Activated CD8-positive, alpha-beta memory T cell treated with anti-CD3 and anti-CD28 coated beads for 36 hours (primary cell): Measurements from ENCODE around the gene ZMIZ2. TPM values are rescaled to one million over a fixed set of nuclear protein-coding genes. Genes with fewer than 3 reads are reported as not detected.
"Not testable (repeated sequence)": the region's sequence is repeated elsewhere in the genome, so short reads cannot be mapped to it uniquely, and the experiment has no call there.

Source experiments
- CTCF ChIA-PET: fragments of 350-600 bp; sonication (Branson Sonifier 250); formaldehyde crosslinking; loops from one replicate; lab custom pipeline; 2021; ENCODE audit warnings: antibody characterized with exemption; lab: Charles Lee
- POLR2A ChIA-PET: fragments of 350-600 bp; sonication (Branson Sonifier 250); formaldehyde crosslinking; loops from one replicate; lab custom pipeline; 2021; ENCODE audit warnings: antibody characterized with exemption; lab: Charles Lee
- total RNA-seq, 2 experiments: library from RNA; stranded (reverse); gene quantifications; one replicate each; pipeline ENCODE4 v1.2.3, GENCODE V29; 2021

The ZMIZ2 gene
- total RNA-seq, 2 experiments from 2014 or later, result 135 to 141 TPM

- POLR2A ChIA-PET, result no interaction called here
- CTCF ChIA-PET, result interaction anchor here (0.5 to 0.6 kb wide), 2 partner anchors 11 to 713 kb away, joined by 3 read pairs; no protein-coding TSS in a partner anchor
Observed at GRCh38 chr7:44766416-44766801, 17.8 kb downstream of the ZMIZ2 start.

- ChIA-PET POLR2A (interaction anchor here (0.8 kb wide), 1 partner anchor 18 kb away, joined by 3 read pairs; no protein-coding TSS in a partner anchor), CTCF (interaction anchor here (0.6 kb wide), 1 partner anchor 179 kb away, joined by 3 read pairs; no protein-coding TSS in a partner anchor)
Observed at GRCh38 chr7:44767134-44767911, 18.7 kb downstream of the ZMIZ2 start.

GRCh38 chr7:44767912-44768627 is 19.4 kb downstream of the ZMIZ2 start:
- CTCF ChIA-PET, result interaction anchor here (0.5 to 0.6 kb wide), 2 partner anchors 69 to 180 kb away, joined by 3 read pairs; no protein-coding TSS in a partner anchor
- POLR2A ChIA-PET, result interaction anchor here (0.8 kb wide), 1 partner anchor 19 kb away, joined by 3 read pairs; no protein-coding TSS in a partner anchor

- POLR2A ChIA-PET, result interaction anchor here (0.6 kb wide), 1 partner anchor 342 kb away, joined by 3 read pairs; no protein-coding TSS in a partner anchor
- CTCF ChIA-PET, result interaction anchor here (0.5 kb wide), 1 partner anchor 70 kb away, joined by 3 read pairs; no protein-coding TSS in a partner anchor
Observed at GRCh38 chr7:44768628-44769371, 20.2 kb downstream of the ZMIZ2 start.

GRCh38 chr7:44769376-44769775 is 20.7 kb downstream of the ZMIZ2 start:
- ChIA-PET CTCF (no interaction called here), POLR2A (interaction anchor here (0.6 kb wide), 1 partner anchor 341 kb away, joined by 3 read pairs; no protein-coding TSS in a partner anchor)

- ChIA-PET CTCF (no interaction called here), POLR2A (interaction anchor here (0.6 kb wide), 1 partner anchor 341 kb away, joined by 3 read pairs; no protein-coding TSS in a partner anchor)
Observed at GRCh38 chr7:44769776-44770294, 21.2 kb downstream of the ZMIZ2 start.

- POLR2A ChIA-PET, result no interaction called here
Observed at GRCh38 chr7:44771358-44771757, 22.7 kb downstream of the ZMIZ2 start.

GRCh38 chr7:44772440-44772839 is 23.8 kb downstream of the ZMIZ2 start:
- ChIA-PET CTCF (no interaction called here), POLR2A (no interaction called here)

More at GRCh38 chr7:44771358-44771757, 22.7 kb downstream of the ZMIZ2 start:
- CTCF ChIA-PET, result no interaction called here

- POLR2A ChIA-PET, result no interaction called here
- CTCF ChIA-PET, result no interaction called here
Observed at GRCh38 chr7:44772867-44773266, 24.2 kb downstream of the ZMIZ2 start.

- POLR2A ChIA-PET, result not testable (repeated sequence)
- CTCF ChIA-PET, result interaction anchor here (0.7 kb wide), 1 partner anchor 52 kb away, joined by 4 read pairs; no protein-coding TSS in a partner anchor
Observed at GRCh38 chr7:44774486-44774885, 25.8 kb downstream of the ZMIZ2 start.

GRCh38 chr7:44775383-44776107 is 26.9 kb downstream of the ZMIZ2 start:
- ChIA-PET POLR2A (no interaction called here), CTCF (no interaction called here)

- ChIA-PET POLR2A (no interaction called here), CTCF (no interaction called here)
Observed at GRCh38 chr7:44776211-44776610, 27.6 kb downstream of the ZMIZ2 start.

GRCh38 chr7:44782460-44782859 is 33.8 kb downstream of the ZMIZ2 start:
- ChIA-PET POLR2A (no interaction called here), CTCF (no interaction called here)

- ChIA-PET POLR2A (no interaction called here), CTCF (no interaction called here)
Observed at GRCh38 chr7:44783407-44783806, 34.8 kb downstream of the ZMIZ2 start.

- POLR2A ChIA-PET, result no interaction called here
Observed at GRCh38 chr7:44784364-44784763, 35.7 kb downstream of the ZMIZ2 start.

GRCh38 chr7:44785218-44785617 is 36.6 kb downstream of the ZMIZ2 start:
- POLR2A ChIA-PET, CTCF ChIA-PET: not testable (repeated sequence)

More at GRCh38 chr7:44784364-44784763, 35.7 kb downstream of the ZMIZ2 start:
- CTCF ChIA-PET, result no interaction called here

- ChIA-PET CTCF (interaction anchor here (1.2 kb wide), 1 partner anchor 253 kb away, joined by 3 read pairs; no protein-coding TSS in a partner anchor), POLR2A (no interaction called here)
Observed at GRCh38 chr7:44787041-44787440, 38.4 kb downstream of the ZMIZ2 start.

GRCh38 chr7:44787762-44788161 is 39.1 kb downstream of the ZMIZ2 start:
- ChIA-PET CTCF (no interaction called here), POLR2A (no interaction called here)
